Adipocyte (in vitro differentiated cells): ENCODE results near the gene KCNIP3.

Experiments used
- DNase-seq: peaks from one replicate; pipeline ENCODE4 v3.0.0-alpha.2; 2015; ENCODE audit warnings: low read depth
- H3K27me3 ChIP-seq: replicated peaks from 2 replicates; pipeline ENCODE4 v1.7.0; 2013; ENCODE audit warnings: mild to moderate bottlenecking, low read length, moderate library complexity; ENCODE audit not compliant: control insufficient read depth, insufficient read depth
- H3K36me3 ChIP-seq: 2 replicates; pipeline ENCODE4 v1.7.0; 2013; ENCODE audit warnings: low read length, mild to moderate bottlenecking, moderate library complexity; ENCODE audit not compliant: control insufficient read depth, insufficient read depth, severe bottlenecking
- H3K4me1 ChIP-seq: 2 replicates; pipeline ENCODE4 v1.7.0; 2013; ENCODE audit warnings: mild to moderate bottlenecking, low read length, moderate library complexity; ENCODE audit not compliant: control insufficient read depth, insufficient read depth
- H3K4me3 ChIP-seq: 2 replicates; pipeline ENCODE4 v1.7.0; 2013; ENCODE audit warnings: mild to moderate bottlenecking, low read length, moderate library complexity
- H3K9ac ChIP-seq: 2 replicates; pipeline ENCODE4 v1.7.0; 2013; ENCODE audit warnings: mild to moderate bottlenecking, low read length, moderate library complexity
- H3K9me3 ChIP-seq: 2 replicates; pipeline ENCODE4 v1.7.0; 2013; ENCODE audit warnings: mild to moderate bottlenecking, low read length, moderate library complexity; ENCODE audit not compliant: control insufficient read depth

Gene KCNIP3

GRCh38 chr2:95347681-95348608 is 50.8 kb downstream of the KCNIP3 start:
- H3K9ac ChIP-seq, result peak overlapping the region; percentile 74
- peaks cover 19% of the 10 kb centered on the region for H3K27me3 ChIP-seq
- H3K4me1 ChIP-seq, result peaks cover 5% of the 10 kb centered on the region
- H3K4me3 ChIP-seq, result peak overlapping the region; percentile 77
- no peaks in the 10 kb centered on the region for H3K9me3 ChIP-seq
- no peaks in the 10 kb centered on the region for H3K36me3 ChIP-seq
- DNase-seq, result no peak

GRCh38 chr2:95348609-95349567 is 51.7 kb downstream of the KCNIP3 start:
- peaks cover 5% of the 10 kb centered on the region for H3K4me1 ChIP-seq
- H3K9me3 ChIP-seq, result no peaks in the 10 kb centered on the region
- peak; percentile 28 for DNase-seq
- H3K27me3 ChIP-seq, result peaks cover 10% of the 10 kb centered on the region
- no peak overlapping the region for H3K4me3 ChIP-seq
- no peak overlapping the region for H3K9ac ChIP-seq
- H3K36me3 ChIP-seq, result no peaks in the 10 kb centered on the region

GRCh38 chr2:95349568-95350322 is 52.6 kb downstream of the KCNIP3 start:
- Histone ChIP-seq H3K27me3 (peaks cover 3% of the 10 kb centered on the region), H3K36me3 (no peaks in the 10 kb centered on the region), H3K4me1 (peaks cover 5% of the 10 kb centered on the region), H3K4me3 (no peak overlapping the region), H3K9ac (no peak overlapping the region), H3K9me3 (no peaks in the 10 kb centered on the region)
- no peak for DNase-seq

- no peaks in the 10 kb centered on the region for H3K9me3 ChIP-seq
- H3K4me3 ChIP-seq, result no peak overlapping the region
- no peaks in the 10 kb centered on the region for H3K27me3 ChIP-seq
- peaks cover under 1% of the 10 kb centered on the region for H3K4me1 ChIP-seq
- no peak overlapping the region for H3K9ac ChIP-seq
- no peaks in the 10 kb centered on the region for H3K36me3 ChIP-seq
- no peak for DNase-seq
Measured at GRCh38 chr2:95350368-95350767, 53.2 kb downstream of the KCNIP3 start.

GRCh38 chr2:95350774-95351597 is 53.8 kb downstream of the KCNIP3 start:
- H3K36me3 ChIP-seq, result no peaks in the 10 kb centered on the region
- no peaks in the 10 kb centered on the region for H3K4me1 ChIP-seq
- no peak for DNase-seq
- H3K9ac ChIP-seq, result no peak overlapping the region
- H3K9me3 ChIP-seq, result no peaks in the 10 kb centered on the region
- no peak overlapping the region for H3K4me3 ChIP-seq
- no peaks in the 10 kb centered on the region for H3K27me3 ChIP-seq

- H3K36me3 ChIP-seq, result no peaks in the 10 kb centered on the region
- DNase-seq, result no peak
- H3K27me3 ChIP-seq, result no peaks in the 10 kb centered on the region
- no peak overlapping the region for H3K4me3 ChIP-seq
- H3K9ac ChIP-seq, result no peak overlapping the region
- no peaks in the 10 kb centered on the region for H3K4me1 ChIP-seq
- H3K9me3 ChIP-seq, result no peaks in the 10 kb centered on the region
Measured at GRCh38 chr2:95351598-95351915, 54.4 kb downstream of the KCNIP3 start.

GRCh38 chr2:95352310-95353054 is 55.3 kb downstream of the KCNIP3 start:
- Histone ChIP-seq H3K27me3 (no peaks in the 10 kb centered on the region), H3K4me3 (no peak overlapping the region)
- no peak for DNase-seq

GRCh38 chr2:95353055-95353575 is 56.0 kb downstream of the KCNIP3 start:
- DNase-seq, result no peak

More at GRCh38 chr2:95352310-95353054, 55.3 kb downstream of the KCNIP3 start:
- H3K9ac ChIP-seq, result no peak overlapping the region
- no peaks in the 10 kb centered on the region for H3K36me3 ChIP-seq
- no peaks in the 10 kb centered on the region for H3K4me1 ChIP-seq
- no peaks in the 10 kb centered on the region for H3K9me3 ChIP-seq

GRCh38 chr2:95353613-95354468 is 56.7 kb downstream of the KCNIP3 start:
- DNase-seq, result no peak
- no peaks in the 10 kb centered on the region for H3K4me1 ChIP-seq
- H3K27me3 ChIP-seq, result no peaks in the 10 kb centered on the region
- no peak overlapping the region for H3K4me3 ChIP-seq
- H3K9ac ChIP-seq, result no peak overlapping the region
- no peaks in the 10 kb centered on the region for H3K9me3 ChIP-seq
- H3K36me3 ChIP-seq, result no peaks in the 10 kb centered on the region

More at GRCh38 chr2:95353055-95353575, 56.0 kb downstream of the KCNIP3 start:
- H3K4me3 ChIP-seq, result no peak overlapping the region
- H3K9me3 ChIP-seq, result no peaks in the 10 kb centered on the region
- no peaks in the 10 kb centered on the region for H3K4me1 ChIP-seq
- H3K9ac ChIP-seq, result no peak overlapping the region
- H3K36me3 ChIP-seq, result no peaks in the 10 kb centered on the region
- no peaks in the 10 kb centered on the region for H3K27me3 ChIP-seq
